Panc1 (cell line): Measurements from ENCODE around the gene PRDX5. TPM values are rescaled to one million over a fixed set of nuclear protein-coding genes. Genes with fewer than 3 reads are reported as not detected.
A peak's percentile ranks its signal among the peaks of the same experiment; 100 is the strongest.

Experiments used
- ATAC-seq: fragments of 200-7000 bp; cut with Tn5 transposase; 2 replicates; pipeline ENCODE4 v1.9.1; 2020; ENCODE audit warnings: mild to moderate bottlenecking, moderate library complexity
- BruUV-seq: library from RNA; stranded (reverse); fragments of 400-500 nt; replicated peaks from 2 replicates; lab custom pipeline; 2021; lab: Mats Ljungman, UMichigan
- CTCF ChIA-PET: fragments of 300-600 bp; sonication (Branson Sonifier 250); formaldehyde crosslinking; loops from one replicate; lab custom pipeline; 2022; ENCODE audit warnings: antibody characterized with exemption; lab: Charles Lee
- POLR2A ChIA-PET: fragments of 300-600 bp; sonication (Branson Sonifier 250); formaldehyde crosslinking; loops from one replicate; lab custom pipeline; 2022; ENCODE audit warnings: antibody characterized with exemption; lab: Charles Lee
- DNase-seq: peaks from one replicate; pipeline ENCODE4 v3.0.0-alpha.2; 2010; ENCODE audit warnings: low read depth, low spot score
- H3K27ac ChIP-seq: 2 replicates; pipeline ENCODE4 v1.5.1; 2011; ENCODE audit warnings: mild to moderate bottlenecking, low read length, inconsistent platforms
- H3K27me3 ChIP-seq: fragments of 200-500 bp; sonication (Bioruptor generic); 2 replicates; pipeline ENCODE4 v1.6.0; 2014; ENCODE audit warnings: low read length, inconsistent platforms; ENCODE audit not compliant: control insufficient read depth, insufficient read depth
- H3K36me3 ChIP-seq: fragments of 200-500 bp; sonication (Bioruptor generic); 2 replicates; pipeline ENCODE4 v1.5.1; 2014; ENCODE audit warnings: inconsistent platforms, mild to moderate bottlenecking, low read length, moderate library complexity; ENCODE audit not compliant: control insufficient read depth, insufficient read depth
- H3K4me1 ChIP-seq: 2 replicates; pipeline ENCODE4 v1.5.1; 2011; ENCODE audit warnings: inconsistent platforms, mild to moderate bottlenecking, low read length, moderate library complexity; ENCODE audit not compliant: control insufficient read depth, insufficient read depth
- H3K4me3 ChIP-seq, 2 experiments: 2 replicates each; pipeline ENCODE4 v1.5.1; 2011 to 2012; ENCODE audit warnings: low read depth in 2 of 2, low read length in 2 of 2, mild to moderate bottlenecking in 2 of 2, inconsistent platforms in 1 of 2, moderate library complexity in 1 of 2
- H3K9me3 ChIP-seq: fragments of 200-500 bp; sonication (Bioruptor generic); 2 replicates; pipeline ENCODE4 v1.5.1; 2014; ENCODE audit warnings: low read depth, mild to moderate bottlenecking, inconsistent platforms, low read length, moderate library complexity; ENCODE audit not compliant: control insufficient read depth, insufficient read depth
- CTCF ChIP-seq: fragments of 450-650 bp; IDR thresholded peaks from 2 replicates; pipeline ENCODE4 v1.5.1; 2017; ENCODE audit warnings: mild to moderate bottlenecking
- POLR2AphosphoS5 ChIP-seq: IDR thresholded peaks from 2 replicates; pipeline ENCODE4 v1.6.1; 2012; ENCODE audit warnings: mild to moderate bottlenecking, low read depth, low read length, moderate library complexity
- SIN3A ChIP-seq: IDR thresholded peaks from 2 replicates; pipeline ENCODE4 v1.6.1; 2012; ENCODE audit warnings: low read depth, mild to moderate bottlenecking, low read length, moderate library complexity, borderline replicate concordance; ENCODE audit not compliant: insufficient read depth
- TCF7L2 ChIP-seq: IDR thresholded peaks from 2 replicates; pipeline ENCODE4 v1.6.1; 2011; ENCODE audit warnings: mild to moderate bottlenecking, low read depth, low read length, inconsistent platforms
- in situ Hi-C: cut with HindIII; loops from 2 replicates; pipeline ENCODE4 v1.10.0; 2016; ENCODE audit warnings: low sequenced_read_pairs, low pct_unique_long_range_greater_than_20kb
- intact Hi-C: fragments of 100-400 bp; cut with micrococcal nuclease; formaldehyde crosslinking; loops from one replicate; pipeline ENCODE4 v1.10.0; 2022; ENCODE audit not compliant: unreplicated experiment
- total RNA-seq: library from RNA; stranded (reverse); gene quantifications from one replicate; pipeline ENCODE4 v1.2.1, GENCODE V29; 2021; ENCODE audit not compliant: unreplicated experiment
- TF ChIP-seq, protein P1 (sequence below), 2 experiments: IDR thresholded peaks; 2 replicates each; pipeline ENCODE4 v1.6.1; 2011 to 2012; ENCODE audit warnings: low read depth in 2 of 2, control low read depth in 1 of 2, low read length in 1 of 2, mild to moderate bottlenecking in 1 of 2, moderate library complexity in 1 of 2; ENCODE audit not compliant: insufficient read depth in 1 of 2

Gene PRDX5
- total RNA-seq, 1 experiment from 2014 or later = 492 TPM

DNA sequence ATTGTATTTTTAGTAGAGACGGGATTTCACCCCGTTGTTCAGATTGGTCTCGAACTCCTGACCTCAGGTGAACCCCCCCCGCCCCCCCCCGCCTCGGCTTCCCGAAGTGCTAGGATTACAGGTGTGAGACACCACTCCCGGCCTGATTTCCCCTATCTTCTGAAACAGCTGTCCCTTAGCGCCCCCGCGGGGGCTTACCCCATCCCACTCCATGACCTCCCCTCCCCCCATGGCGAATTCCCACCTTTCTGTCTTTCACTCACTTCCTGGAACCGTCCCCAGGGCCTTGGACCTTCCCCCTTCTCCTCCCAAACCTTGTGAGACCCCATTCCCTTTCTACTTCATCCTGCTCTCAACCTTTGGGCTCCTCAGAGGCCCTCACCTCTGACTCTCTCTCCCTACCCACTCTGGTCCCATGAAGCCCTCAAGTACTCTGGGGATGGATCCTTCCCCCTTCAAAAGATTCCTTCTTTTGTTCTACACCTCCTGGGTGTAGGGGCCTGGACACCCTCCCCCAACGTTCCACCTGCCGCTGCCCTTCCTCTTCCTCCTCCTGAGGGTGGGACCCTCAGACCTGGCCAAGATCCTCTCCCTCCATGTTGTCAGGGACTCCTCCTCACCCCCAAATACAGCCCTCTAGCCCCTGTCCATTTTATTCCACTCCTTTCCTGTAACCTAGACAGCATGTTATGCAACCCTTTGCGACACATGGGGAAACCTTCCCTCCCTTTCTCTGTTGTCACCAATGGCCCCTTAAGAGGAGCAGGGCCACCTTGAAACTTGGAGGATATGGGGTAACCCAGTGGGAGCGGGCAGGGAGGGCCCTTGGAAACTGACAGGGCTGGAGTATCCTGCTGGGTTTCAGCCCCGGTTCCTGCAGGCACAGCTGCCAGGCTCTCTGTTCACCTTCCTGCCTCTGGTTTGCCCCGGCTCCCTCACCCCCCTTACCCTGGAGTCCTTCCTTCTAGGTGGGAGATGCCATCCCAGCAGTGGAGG lies 1.1 kb downstream of the PRDX5 start:
- no peaks in the 10 kb centered on the region for H3K9me3 ChIP-seq
- BruUV-seq = TSS peak; percentile 68
- H3K36me3 ChIP-seq = peaks cover 2% of the 10 kb centered on the region; the same call in 1 of the 2 replicates
- ChIA-PET CTCF (interaction anchor here (0.6 to 1.6 kb wide), 2 partner anchors 38 to 225 kb away, joined by 6 to 14 read pairs; no protein-coding TSS in a partner anchor), POLR2A (interaction anchor here (0.6 to 2.0 kb wide), 4 partner anchors 13 to 85 kb away, joined by 3 to 12 read pairs (median 6); no protein-coding TSS in a partner anchor)
- peaks cover 48% of the 10 kb centered on the region for H3K4me1 ChIP-seq
- intact Hi-C loops = loop anchor here (1.0 kb wide), 1 partner anchor 36 kb away; no protein-coding TSS in a partner anchor
- peak overlapping the region; percentile 100 for H3K27ac ChIP-seq
- ATAC-seq (no peak), DNase-seq (no peak)
- TF ChIP-seq, protein P1, sequence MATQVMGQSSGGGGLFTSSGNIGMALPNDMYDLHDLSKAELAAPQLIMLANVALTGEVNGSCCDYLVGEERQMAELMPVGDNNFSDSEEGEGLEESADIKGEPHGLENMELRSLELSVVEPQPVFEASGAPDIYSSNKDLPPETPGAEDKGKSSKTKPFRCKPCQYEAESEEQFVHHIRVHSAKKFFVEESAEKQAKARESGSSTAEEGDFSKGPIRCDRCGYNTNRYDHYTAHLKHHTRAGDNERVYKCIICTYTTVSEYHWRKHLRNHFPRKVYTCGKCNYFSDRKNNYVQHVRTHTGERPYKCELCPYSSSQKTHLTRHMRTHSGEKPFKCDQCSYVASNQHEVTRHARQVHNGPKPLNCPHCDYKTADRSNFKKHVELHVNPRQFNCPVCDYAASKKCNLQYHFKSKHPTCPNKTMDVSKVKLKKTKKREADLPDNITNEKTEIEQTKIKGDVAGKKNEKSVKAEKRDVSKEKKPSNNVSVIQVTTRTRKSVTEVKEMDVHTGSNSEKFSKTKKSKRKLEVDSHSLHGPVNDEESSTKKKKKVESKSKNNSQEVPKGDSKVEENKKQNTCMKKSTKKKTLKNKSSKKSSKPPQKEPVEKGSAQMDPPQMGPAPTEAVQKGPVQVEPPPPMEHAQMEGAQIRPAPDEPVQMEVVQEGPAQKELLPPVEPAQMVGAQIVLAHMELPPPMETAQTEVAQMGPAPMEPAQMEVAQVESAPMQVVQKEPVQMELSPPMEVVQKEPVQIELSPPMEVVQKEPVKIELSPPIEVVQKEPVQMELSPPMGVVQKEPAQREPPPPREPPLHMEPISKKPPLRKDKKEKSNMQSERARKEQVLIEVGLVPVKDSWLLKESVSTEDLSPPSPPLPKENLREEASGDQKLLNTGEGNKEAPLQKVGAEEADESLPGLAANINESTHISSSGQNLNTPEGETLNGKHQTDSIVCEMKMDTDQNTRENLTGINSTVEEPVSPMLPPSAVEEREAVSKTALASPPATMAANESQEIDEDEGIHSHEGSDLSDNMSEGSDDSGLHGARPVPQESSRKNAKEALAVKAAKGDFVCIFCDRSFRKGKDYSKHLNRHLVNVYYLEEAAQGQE (IDR thresholded peaks at IDR 0.05; ENCODE audit: insufficient read depth in 1 of 2, low read depth in 2 of 2, low read length in 1 of 2) = no peak
- TF ChIP-seq CTCF (no peak), SIN3A (no peak), POLR2AphosphoS5 (no peak), TCF7L2 (no peak)
- in situ Hi-C loops = no loop called here
- peak overlapping the region; percentile 74 to 77 for H3K4me3 ChIP-seq
- H3K27me3 ChIP-seq = no peaks in the 10 kb centered on the region

DNA sequence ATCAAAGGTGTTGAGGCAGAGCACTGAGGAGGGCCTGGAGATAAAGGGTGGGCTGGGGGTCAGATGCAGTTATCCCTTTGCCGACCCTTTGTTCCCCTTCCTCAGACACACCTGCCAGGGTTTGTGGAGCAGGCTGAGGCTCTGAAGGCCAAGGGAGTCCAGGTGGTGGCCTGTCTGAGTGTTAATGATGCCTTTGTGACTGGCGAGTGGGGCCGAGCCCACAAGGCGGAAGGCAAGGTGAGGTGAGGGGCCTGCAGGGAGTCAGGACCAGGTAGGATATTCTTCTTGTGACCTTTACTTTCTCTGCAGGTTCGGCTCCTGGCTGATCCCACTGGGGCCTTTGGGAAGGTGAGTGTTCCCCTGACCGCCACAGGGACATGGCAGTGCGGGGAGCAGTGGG lies 2.6 kb downstream of the PRDX5 start:
- TF ChIP-seq, protein P1 (IDR thresholded peaks at IDR 0.05; ENCODE audit: insufficient read depth in 1 of 2, low read depth in 2 of 2, low read length in 1 of 2) = no peak
- TF ChIP-seq CTCF (no peak), SIN3A (no peak), POLR2AphosphoS5 (no peak), TCF7L2 (no peak)
- ATAC-seq (no peak), DNase-seq (no peak)
- ChIA-PET CTCF (interaction anchor here (0.7 kb wide), 1 partner anchor 323 kb away, joined by 5 read pairs; no protein-coding TSS in a partner anchor), POLR2A (no interaction called here)
- no peaks in the 10 kb centered on the region for H3K27me3 ChIP-seq
- H3K4me3 ChIP-seq = no peak overlapping the region
- H3K9me3 ChIP-seq = no peaks in the 10 kb centered on the region
- H3K4me1 ChIP-seq = peaks cover 44% of the 10 kb centered on the region
- peak overlapping the region; percentile 36; the same call in 1 of the 2 replicates for H3K27ac ChIP-seq
- H3K36me3 ChIP-seq = peaks cover 2% of the 10 kb centered on the region; the same call in 1 of the 2 replicates
- intact Hi-C loops (no loop called here), in situ Hi-C loops (no loop called here)
- no TSS peak for BruUV-seq
